Activated CD8-positive, alpha-beta memory T cell treated with anti-CD3 and anti-CD28 coated beads, Interleukin-2, amount 50 U/mL, for 1 hour (primary cell): Measurements from ENCODE around the gene HOXA1.

Source experiments
- DNase-seq: peaks from one replicate; pipeline ENCODE4 v3.0.0-alpha.2; 2020; ENCODE audit errors: extremely low read depth

HOXA1 gene

DNA sequence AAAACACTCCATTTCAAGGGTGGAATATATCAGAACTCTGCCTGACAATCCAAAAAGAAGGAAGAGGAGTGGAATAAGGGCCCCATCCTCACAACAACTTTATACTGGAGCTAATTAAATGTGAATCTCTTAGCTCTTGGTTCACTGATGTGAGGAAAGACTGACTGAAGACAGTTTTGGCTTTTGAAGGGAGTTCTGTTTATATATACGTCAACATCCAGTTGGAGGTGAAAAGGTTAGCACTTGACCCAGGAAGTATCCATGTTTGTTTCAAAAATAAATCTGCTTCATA lies 3.0 kb downstream of the HOXA1 start:
- DNase-seq, result no peak

DNA sequence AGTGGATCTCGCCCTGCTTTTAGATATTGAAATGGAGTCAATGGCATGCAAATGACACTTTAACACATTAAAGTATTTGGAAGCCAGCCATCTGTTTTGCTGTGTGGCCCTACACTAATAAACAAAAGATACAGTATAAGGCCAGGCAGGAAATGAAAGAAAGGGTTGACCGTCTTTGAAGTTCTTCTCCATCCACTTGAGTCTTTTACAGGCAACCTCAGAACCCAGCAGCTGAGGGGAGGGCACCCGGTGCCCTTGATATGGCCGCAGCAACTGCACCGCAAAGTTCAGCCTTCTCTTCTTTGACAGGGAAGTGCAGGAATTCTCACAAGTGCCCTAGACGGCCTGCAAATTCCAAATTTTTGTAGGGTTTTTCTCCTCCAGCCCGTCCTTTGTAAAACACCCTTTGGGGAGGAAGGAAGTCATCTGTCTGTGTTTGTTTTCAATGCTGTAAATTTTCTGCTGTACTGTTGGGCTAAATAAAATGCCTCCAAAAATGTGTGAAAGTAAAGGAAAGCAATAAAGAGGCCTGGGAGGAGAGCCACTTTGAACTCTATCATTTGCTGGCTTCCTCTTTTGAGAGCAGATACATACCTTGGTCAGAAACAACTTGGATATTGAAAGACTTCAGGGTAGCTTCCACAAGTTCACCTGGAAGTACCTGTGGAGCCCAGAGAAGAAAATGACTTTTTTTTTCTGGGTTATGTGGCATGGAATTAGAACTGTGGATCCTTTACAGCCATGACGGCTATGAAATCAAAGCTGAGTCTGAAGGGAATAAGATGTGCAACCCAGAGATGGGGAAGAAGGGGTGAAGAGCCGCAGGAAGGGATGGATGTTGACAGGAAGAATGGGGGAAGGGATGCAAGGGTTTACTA lies 3.6 kb downstream of the HOXA1 start:
- DNase-seq, result no peak

DNA sequence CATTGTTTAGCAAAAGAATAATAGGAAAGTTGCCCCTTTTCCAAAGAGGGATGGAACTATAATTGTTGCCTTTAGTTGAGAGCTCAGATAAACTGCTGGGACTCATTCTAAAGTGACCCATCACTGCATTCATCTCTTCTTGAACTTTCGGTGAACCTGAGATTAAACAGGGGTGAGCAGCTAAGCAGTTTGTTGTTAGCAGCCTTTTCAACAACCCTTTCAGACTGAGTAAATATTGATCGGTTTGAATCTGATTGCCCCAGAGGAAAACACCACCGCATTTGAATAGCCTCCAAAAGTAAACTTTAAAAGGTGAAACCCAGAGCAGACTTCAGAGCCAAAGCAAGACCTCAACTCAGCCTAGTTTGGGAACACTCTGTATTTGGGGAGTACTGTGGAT lies 4.7 kb downstream of the HOXA1 start:
- DNase-seq, result no peak

DNA sequence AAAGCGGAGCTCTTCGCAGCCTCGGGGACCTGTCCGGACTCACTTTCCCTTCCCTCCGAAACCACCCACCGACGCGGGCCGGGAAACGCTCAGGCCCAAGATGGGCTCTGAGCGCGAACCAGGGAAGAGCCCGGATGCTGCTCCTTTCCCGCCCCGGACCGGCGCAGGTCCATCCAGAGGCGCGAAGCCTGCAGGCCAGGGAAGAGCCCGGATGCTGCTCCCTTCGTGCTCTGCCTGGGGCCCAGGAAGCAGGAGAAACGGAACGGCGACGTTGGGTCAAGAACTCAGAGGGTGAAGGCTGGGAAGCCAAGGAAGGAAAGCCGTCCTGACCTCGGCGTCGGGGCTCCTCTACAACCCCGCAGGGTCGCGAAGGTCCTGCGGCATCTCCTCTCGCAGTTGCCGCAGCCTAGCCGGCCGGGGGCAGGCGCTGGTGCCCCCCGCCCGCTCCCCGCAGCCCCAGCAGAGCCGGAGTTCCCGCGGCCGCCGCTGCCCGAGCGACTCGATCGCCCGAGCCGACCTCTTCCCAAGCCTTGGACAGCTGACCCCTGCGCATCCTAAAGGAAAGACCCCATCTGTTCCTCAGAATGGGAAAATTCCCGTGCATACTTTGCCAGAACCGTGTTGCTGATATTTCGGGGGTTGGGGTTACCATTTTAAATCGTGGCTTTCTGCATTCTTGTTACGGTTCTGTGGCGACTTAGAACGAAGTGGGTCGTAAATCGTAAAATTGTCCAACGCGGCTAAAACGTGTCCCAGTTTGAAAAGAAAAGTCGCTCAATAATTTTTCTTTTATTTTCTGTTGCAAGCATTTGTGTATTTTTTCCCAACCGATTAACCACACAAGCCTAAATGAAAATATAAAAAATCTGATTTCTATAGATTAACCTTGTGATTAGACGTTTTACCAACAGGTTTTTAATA lies 7.5 kb downstream of the HOXA1 start:
- DNase-seq, result no peak

DNA sequence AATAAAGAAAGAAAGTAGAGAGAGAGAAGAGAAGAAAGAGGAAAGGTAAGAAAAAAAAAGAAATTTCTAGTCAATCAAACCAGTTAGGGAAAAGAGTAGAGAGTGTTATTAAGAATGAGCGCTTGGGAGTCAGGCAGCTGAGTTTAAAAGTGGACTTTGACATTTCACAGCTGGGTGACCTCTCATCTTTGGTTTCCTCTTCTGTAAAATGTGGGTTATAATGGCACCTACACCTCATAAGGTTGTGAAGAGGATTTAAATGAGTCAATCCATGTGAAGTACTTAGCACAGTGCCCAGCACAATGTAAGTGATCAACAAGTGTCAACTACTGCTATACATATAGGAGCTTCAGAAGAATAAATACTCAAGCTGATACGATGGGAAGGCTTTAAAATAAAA lies 12.2 kb downstream of the HOXA1 start:
- no peak for DNase-seq

DNA sequence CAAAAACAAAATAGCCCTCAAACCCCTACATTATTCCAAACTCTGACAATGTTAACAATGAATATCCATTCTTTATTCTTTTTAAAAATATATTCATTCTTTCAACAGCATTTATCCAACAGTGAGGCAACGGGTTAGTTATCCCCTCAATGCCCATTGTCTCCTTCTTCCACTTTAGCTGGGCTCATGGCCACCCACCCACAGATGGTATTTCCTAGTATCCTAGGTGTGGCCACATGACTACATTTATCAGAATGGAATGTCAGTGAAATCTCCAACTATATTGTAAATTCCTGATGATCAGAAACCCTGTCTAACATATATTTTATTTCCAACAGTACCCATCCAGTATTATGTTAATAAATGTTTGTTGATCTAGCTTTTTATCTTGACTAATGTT lies 13.6 kb downstream of the HOXA1 start:
- no peak for DNase-seq

DNA sequence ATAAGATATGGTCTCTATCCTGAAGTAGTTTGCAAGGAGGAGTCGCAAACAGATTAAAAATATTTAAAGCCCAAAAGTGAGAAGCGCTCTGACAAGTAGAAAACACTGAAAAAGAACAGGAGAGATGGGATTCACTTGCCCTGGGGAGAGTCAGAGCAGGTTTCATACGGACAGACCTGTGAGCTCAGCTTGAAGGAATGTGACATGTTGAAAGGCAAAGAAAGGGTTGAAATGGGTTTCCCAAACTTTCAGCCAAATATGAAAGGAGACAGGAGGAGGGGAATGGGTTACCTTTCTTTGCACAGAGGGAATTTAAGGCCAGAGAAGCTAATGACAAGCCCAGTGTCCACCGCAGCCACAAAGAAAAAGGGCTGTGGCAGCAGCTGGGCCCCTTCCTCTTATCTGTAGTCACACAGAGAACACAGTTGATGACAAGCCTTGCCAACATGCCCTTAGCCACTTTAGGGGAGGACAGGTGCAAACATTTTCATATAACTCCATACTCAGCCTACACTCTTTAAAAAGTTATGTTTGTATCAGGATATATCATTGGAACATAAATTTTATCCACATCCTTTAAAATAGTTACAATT lies 14.9 kb downstream of the HOXA1 start:
- DNase-seq, result no peak

DNA sequence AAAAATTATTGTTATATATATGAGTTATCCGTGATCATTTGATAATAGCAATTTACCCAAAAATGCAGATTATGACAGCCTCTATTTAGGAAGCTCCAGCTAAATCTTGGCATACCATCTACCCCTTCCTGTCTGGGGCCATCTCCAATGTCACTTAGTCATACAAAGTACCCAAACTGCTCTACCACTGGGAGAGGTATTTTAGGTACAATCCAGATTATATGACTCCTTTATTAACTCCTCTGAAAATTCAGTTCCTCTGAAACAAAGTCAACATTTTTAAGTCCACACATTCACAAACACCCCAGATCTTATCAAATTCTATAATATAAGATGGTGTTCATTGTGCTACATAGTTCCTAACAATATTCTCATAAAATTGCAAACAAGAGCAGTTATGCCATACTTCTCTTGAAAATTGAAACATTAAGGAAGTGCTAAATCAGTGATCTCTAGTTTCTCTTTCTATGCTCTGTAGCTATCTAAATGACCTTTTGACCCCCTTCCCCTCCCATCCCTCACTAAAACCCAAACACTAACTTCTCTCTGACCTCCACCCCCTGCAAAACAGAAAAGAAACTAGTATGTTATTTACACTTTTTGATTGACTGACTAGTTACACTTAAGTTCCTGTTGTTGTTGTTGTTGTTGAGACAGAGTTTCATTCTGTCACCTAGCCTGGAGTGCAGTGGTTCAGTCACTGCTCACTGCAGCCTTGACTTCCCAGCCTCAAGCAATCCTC lies 16.4 kb downstream of the HOXA1 start:
- DNase-seq, result no peak

DNA sequence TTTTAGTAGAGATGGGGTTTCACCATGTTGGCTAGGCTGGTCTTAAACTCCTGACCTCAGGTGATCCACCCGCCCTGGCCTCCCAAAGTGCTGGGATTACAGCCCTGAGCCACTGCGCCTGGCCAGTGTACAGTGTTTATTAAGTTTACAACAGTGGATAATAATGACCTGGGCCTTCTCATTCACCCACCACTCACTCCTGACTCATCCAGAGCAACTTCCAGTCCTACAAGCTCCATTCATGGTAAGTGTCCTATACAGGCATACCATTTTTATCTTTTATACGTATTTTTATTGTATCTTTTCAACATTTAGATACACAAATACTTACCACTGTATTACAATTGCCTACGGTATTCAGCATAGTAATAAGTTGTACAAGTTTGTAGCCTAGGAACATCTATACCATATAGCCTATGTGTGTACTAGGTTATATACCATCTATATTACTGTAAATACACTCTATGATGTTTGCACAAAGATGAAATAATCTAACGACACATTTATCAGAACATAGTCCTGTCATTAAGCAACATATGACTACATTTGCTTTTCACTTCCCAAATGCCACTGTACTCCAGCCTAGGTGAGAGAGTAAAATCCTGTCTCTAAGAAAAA lies 17.1 kb downstream of the HOXA1 start:
- no peak for DNase-seq

DNA sequence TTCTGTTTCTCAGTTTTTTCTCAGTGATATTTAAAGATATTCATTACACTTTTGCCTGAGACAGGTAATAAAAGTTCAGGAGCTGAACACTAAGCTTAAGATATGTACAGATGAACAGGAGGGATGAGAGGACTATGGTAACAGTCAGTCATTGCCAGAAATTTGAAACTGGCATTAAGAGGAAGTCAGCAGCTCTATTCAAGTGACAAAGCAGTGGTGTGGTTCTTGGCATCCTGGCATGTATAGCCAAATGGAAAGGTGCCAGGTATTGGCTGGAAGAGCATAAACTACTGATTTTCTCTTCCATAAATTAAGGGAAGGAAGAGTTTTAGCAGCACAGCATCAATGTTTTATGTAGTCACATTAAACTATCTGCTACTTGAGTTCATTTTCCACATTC lies 22.7 kb downstream of the HOXA1 start:
- no peak for DNase-seq

DNA sequence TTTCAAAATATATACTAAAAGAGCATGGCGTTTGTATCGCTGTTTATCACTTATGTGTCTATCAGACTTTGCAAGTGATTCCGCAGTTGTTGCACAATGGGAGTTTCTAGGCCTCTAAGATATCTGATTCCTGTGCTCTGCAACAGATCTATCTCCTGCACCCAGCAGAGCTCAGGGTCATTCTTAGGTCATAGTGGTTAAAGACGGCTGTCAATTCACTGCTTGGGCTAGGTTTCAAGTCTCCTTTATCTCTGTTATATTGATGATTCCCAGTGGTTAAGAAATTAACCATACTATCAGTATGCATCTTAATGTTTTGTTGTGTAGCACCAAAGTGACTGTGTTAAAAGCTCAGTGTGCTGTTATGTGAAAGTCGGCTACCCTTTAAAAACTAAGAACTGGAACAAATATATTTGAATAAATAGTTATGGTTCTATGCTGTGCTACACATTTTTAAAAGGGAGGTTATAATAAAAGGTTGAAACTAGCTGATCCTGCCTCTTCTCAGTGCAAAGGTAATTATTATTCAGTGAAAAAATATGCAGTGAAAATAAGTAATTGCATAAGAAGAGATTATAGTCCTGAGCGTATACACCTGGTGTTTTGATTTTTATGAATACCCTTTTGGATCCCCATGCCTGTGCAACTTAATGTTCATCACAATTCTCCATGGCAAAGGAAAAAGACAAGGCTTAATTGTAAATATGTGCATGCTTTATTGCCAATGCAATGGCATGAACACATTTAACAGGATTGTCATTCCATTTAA lies 24.0 kb downstream of the HOXA1 start:
- no peak for DNase-seq

DNA sequence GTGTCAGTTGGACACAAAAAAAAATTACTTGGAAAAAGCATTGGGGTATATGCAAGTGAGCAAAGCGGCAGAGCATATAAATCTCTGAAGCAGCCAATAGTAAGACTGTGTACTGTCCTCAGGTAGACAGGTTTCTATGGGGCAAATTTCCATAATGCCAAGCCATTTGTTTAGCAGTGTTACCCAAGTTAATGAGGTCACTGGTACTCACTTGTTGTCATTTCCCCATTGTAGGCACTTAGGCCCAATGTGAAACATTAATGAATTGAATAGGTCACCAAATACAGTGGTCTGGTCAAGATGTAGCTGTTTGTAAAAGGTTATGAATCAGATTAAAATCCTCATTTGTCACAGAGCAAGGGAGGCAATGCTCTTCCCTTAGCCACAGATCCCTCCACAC lies 27.5 kb downstream of the HOXA1 start:
- DNase-seq, result no peak

DNA sequence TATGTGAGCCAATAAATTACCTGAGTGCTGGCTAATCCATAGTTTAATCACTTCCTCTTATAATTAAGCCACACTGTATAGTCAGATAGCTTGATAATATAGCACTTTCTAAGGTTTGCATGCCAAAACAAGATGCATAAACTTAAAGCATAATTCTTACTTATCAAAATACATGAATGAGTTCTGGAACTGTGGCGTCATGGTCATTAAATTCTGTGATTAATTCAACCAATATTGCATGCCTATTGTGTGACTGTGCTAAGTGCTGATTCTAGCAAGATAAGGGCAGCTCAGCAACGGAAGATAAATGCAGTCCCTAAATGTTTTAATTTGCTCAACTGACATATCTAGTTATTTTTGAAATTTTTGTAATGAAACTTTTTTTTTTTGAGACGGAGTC lies 29.7 kb downstream of the HOXA1 start:
- no peak for DNase-seq

DNA sequence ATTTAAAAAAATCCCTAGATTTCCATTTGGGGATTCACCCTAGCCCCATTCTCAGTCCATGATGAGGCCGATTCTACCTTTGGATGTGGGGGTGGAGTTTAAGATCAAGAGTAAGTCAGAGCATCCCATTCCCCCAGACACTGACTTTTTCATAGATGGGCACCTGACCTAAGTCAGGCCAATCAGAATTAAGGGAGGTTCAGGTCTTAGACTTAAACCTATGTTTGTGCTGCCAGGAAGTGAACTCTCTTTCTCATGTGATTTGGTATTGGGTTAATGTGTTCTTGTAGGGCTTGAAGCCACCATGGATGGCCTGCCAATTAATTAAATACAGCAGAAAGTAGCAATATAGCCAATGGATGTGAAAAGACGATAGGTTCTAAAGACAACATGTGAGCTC lies 30.1 kb downstream of the HOXA1 start:
- no peak for DNase-seq

DNA sequence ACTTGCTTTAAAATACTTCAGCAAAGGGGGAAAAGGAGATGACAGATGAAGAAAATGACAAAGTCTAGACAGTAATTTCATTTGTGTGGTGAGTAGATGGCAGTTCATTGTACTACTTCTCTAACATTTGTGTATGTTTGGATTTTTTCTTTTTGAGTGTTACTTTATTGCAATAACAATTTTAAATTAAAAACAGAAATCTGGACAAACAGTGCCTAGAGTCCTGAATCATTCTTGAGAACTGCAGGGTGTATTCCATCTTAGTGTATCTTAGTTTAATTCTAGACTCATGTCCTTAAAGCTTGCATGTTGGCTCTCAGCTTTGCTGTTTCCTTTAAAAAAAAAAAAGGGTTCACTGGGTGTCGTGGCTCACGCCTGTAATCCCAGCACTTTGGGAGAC lies 31.1 kb downstream of the HOXA1 start:
- no peak for DNase-seq

DNA sequence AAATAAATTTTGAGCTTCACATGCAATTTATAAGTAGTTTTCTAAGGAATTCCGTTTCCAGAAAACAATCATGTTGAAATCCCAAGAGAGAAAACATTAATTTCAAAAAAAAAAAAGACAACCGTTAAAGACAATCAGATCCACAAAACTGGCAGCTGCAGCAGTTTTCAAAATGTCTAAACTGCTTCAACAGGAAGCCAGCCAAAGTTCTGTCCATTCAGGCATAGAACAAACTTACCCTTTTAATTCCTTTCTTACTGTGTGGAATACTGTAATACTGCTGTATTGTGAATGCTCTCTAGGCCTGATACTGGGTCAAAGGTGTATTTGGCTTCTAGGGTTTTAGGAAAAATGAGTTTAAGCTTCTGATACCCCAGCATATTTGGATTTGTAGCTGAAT lies 31.6 kb downstream of the HOXA1 start:
- no peak for DNase-seq

DNA sequence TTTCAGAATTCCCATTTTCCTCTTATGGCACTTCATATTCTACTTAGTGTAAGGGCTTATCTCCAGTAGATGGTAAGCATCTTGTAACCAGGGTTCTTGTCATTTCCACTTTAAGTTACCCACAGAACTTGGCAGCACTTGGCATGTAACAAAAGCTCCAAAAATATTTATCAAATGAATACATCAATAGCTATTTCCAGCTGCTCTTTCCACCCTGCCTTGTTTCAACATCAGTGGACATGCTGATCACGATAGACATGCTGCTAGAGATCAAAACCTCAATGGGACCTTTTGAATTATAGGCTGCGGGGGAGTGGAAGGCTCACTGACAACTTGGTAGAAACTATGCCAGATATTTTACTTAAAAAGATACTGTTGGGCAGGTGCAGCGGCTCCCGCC lies 32.9 kb downstream of the HOXA1 start:
- no peak for DNase-seq

DNA sequence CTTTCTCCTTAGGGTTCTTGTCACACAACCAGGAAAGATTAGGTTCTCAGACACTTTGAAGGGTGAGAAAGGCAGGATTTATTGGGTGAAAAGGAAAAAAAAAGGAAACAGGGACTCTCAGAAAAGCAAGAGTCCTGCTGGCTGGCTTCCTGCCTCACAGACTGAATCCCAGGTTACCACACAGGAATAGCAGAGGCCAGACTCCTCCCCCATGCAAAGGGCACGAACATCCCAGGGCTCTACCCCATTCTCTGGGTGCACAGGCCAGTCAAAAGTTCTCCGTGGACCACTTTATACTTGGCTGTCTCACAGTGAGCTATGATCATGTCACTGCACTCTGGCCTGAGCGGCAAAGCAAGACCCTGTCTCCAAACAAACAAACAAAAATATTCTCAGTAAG lies 42.6 kb downstream of the HOXA1 start:
- DNase-seq, result no peak

DNA sequence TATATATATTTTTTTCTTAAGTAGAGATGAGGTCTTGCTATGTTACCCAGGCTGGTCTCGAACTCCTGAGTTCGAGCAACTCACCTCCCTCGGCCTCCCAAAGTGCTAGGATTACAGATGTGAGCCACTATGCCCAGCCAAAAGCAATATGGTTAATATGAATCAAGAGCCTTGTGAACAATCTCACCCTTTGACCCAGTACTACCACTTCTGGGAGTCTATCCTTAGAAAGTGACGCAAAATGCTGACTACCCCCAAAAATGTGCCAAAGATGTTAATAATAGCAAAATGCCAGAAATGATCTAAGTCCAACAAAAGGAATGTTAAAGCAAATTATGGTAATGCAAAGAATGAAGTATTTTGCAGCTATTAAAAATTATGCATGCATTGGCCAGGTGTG lies 44.3 kb downstream of the HOXA1 start:
- no peak for DNase-seq

DNA sequence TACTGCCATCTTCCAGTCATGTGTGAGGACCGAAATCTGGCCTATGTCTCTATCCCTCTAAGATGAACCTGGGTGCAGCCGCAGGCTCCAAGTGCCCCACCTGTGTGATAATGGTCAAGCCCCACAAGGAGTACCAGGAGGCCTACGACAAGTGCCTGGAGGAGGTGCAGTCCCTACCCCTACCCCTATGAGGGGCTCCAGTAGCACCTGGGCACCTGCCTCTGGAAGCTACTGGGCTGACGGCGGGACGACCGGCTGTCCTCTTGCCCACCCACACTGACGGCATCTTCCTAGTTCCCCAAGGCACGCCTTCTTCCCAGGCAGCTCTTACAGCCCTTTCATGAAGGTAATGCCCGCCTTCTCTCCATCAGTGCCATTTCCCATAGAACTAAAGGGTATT lies 47.4 kb downstream of the HOXA1 start:
- no peak for DNase-seq
